Measurements from ENCODE around the gene BRAT1. TPM values are rescaled to one million over a fixed set of nuclear protein-coding genes. Genes with fewer than 3 reads are reported as not detected.
"Not testable (repeated sequence)": the region's sequence is repeated elsewhere in the genome, so short reads cannot be mapped to it uniquely, and the experiment has no call there.

BRAT1 gene
- total and polyA plus RNA-seq, 3 experiments from 2014 or later: 35.0 to 41.9 (median 38.8) TPM

DNA sequence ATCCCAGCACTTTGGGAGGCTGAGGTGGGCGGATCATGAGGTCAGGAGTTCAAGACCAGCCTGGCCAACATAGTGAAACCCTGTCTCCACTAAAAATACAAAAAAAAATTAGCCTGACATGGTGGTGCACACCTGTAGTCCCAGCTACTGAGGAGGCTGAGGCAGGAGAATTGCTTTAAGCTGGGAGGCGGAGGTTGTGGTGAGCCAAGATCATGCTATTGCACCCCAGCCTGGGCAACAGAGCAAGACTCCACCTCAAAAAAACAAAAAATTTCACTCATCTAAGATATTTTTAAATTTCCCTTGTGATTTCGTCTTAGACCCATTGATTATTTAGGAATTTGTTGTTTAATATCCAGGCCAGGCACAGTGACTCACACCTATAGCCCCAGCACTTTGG is 8.6 kb upstream of the BRAT1 start:
- H3K4me1 Mint-ChIP-seq: peaks cover 6 to 20% (median 18%) of the 10 kb centered on the region in 3 donors
- POLR2A ChIA-PET; H3K27ac Mint-ChIP-seq; H3K27me3 Mint-ChIP-seq; H3K4me3 Mint-ChIP-seq; H3K4me3 ChIP-seq (ENCODE audit: low read length); H3K4me1 ChIP-seq (ENCODE audit: insufficient read depth, low read length); H3K27me3 ChIP-seq (ENCODE audit: insufficient read depth, low read length, poor library complexity, severe bottlenecking); H3K36me3 ChIP-seq (ENCODE audit: insufficient read depth, low read length); H3K36me3 Mint-ChIP-seq; H3K9me3 Mint-ChIP-seq; H3K9me3 ChIP-seq (ENCODE audit: low read length); DNase-seq; H3K27ac ChIP-seq (ENCODE audit: low read depth, low read length): not testable (repeated sequence)
- CTCF ChIA-PET: interaction anchor here (1.2 kb wide), 1 partner anchor 157 kb away, joined by 3 read pairs; no protein-coding TSS in a partner anchor

DNA sequence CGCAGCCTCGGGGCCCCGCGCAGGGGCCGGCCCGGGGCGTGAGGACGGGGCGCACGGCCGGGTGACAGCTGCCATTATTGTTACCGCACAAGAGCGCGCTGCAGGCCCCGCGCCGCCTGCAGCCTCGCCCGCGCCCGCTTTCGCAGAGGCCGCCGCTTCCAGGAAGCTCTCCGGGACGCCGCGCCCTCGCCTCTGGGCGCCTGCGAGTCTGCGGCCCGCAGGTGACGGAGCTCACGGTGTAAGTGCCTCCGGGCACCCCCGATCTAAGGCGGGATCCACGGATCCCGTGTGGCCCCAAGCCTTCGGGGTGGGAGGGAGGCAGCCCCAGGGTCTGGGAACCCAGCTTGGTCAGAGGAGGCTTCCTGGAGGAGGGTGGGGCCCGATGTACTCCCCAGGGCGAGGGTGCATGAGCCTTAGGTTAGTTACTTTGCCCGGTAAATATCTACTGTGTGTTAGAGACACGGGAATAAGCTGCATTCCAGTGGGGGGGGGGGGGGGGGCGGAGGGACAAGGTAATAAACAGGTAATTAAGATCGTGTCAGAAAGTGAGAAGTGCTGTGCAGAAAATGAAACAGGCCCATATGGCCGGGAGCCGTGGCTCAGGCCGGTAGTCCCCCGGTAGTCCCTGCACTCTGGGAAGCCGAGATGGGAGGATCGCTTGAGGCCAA is 4.1 kb upstream of the BRAT1 start:
- ChIA-PET CTCF (interaction anchor here (0.6 to 2.0 kb wide), 4 partner anchors 9 to 157 kb away, joined by 3 to 8 read pairs (median 4); no protein-coding TSS in a partner anchor), POLR2A (no interaction called here)
- peaks cover 0 to 2% (median 0%) of the 10 kb centered on the region in 3 donors for H3K36me3 Mint-ChIP-seq
- Histone ChIP-seq H3K9me3 (ENCODE audit: low read length) (no peaks in the 10 kb centered on the region), H3K27ac (ENCODE audit: low read depth, low read length) (peak overlapping the region; percentile 47), H3K27me3 (ENCODE audit: insufficient read depth, low read length, poor library complexity, severe bottlenecking) (no peaks in the 10 kb centered on the region), H3K4me1 (ENCODE audit: insufficient read depth, low read length) (peaks cover 10% of the 10 kb centered on the region), H3K36me3 (ENCODE audit: insufficient read depth, low read length) (no peaks in the 10 kb centered on the region), H3K4me3 (ENCODE audit: low read length) (peak overlapping the region; percentile 53)
- H3K9me3 Mint-ChIP-seq: no peaks in the 10 kb centered on the region
- no peaks in the 10 kb centered on the region for H3K27me3 Mint-ChIP-seq
- H3K27ac Mint-ChIP-seq: peak overlapping the region in 1 of 8 donors; percentile 19
- peak overlapping the region; percentile 72 to 90 (median 78) for H3K4me3 Mint-ChIP-seq
- peaks cover 16 to 26% (median 25%) of the 10 kb centered on the region in 3 donors for H3K4me1 Mint-ChIP-seq
- DNase-seq: no peak

DNA sequence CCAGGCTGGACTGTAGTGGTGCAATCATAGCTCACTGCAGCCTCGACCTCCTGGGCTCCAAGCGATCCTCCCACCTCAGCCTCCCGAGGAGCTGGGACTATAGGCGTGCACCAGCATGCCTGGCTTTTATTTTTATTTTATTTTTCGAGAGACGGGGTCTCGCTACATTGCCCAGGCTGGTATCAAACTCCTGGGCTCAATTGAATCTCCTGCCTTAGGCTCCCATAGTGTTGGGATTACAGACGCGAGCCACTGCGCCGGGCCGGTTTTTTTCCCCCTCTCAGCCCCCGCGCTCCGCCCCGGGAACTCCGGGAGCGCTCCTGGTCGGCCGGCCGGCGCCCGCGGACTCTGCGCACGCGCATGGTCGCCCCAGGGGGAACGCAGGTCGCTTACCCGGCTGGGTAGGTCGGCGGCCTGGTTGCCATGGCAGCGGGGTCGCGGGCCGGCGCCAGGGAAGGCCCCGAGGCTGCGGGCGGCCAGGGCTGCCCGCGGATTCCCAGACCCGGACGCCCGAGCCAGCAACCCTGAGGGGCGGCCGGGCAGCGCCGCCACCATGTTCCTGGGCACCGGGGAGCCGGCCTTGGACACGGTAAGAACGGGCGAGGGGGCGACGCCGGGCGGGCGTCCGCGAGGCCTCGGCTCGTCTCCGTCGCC is 3.4 kb upstream of the BRAT1 start, which contains the start of gene IQCE:
Gene IQCE, plus strand, starts transcription at position 351 of the 654 bp plus-strand sequence. Its CDS starts 203 bp downstream, at position 554.
- Histone ChIP-seq H3K4me1 (ENCODE audit: insufficient read depth, low read length) (peaks cover 17% of the 10 kb centered on the region), H3K4me3 (ENCODE audit: low read length) (peak within 1 kb of the TSS; percentile 53), H3K36me3 (ENCODE audit: insufficient read depth, low read length) (no peaks in the 10 kb centered on the region), H3K9me3 (ENCODE audit: low read length) (no peaks in the 10 kb centered on the region), H3K27me3 (ENCODE audit: insufficient read depth, low read length, poor library complexity, severe bottlenecking) (no peaks in the 10 kb centered on the region), H3K27ac (ENCODE audit: low read depth, low read length) (peak within 1 kb of the TSS; percentile 47)
- ChIA-PET CTCF (interaction anchor here (0.6 to 2.0 kb wide), 5 partner anchors 9 to 156 kb away, joined by 3 to 8 read pairs (median 3); no protein-coding TSS in a partner anchor), POLR2A (no interaction called here)
- DNase-seq: peak; percentile 81 to 94 (median 86)
- Mint-ChIP-seq H3K27me3 (no peaks in the 10 kb centered on the region), H3K9me3 (no peaks in the 10 kb centered on the region), H3K4me1 (peaks cover 23 to 33% (median 31%) of the 10 kb centered on the region in 3 donors), H3K27ac (peak within 1 kb of the TSS in 5 of 8 donors; percentile 19 to 83 (median 70)), H3K4me3 (peak within 1 kb of the TSS; percentile 74 to 90 (median 80)), H3K36me3 (peaks cover 0 to 5% (median 0%) of the 10 kb centered on the region in 3 donors)

DNA sequence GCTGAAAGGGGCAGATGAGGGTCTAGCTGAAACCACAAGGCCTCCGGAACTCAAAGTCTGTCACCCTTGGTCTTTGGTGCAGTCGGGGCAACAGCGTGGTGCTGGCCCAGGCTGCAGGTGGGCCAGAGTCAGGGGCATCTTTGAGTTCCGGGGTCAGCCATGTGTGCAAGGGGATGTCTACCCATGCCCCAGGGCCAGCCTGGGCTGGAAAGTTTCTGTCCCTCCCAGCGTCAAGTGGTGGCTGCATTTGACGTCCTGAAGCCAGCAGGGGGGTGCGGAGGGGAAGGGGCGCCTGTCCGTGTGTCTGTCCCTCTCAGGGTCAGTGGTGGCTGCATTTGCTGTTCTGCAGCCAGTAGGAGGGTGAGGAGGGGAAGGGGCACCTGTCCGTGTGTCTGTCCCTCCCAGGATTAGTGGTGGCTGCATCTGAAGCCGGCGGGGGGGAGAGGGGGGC is 638 bp downstream of the BRAT1 start:
- Histone ChIP-seq H3K4me1 (ENCODE audit: insufficient read depth, low read length) (peaks cover 27% of the 10 kb centered on the region), H3K4me3 (ENCODE audit: low read length) (peak overlapping the region; percentile 78), H3K27me3 (ENCODE audit: insufficient read depth, low read length, poor library complexity, severe bottlenecking) (no peaks in the 10 kb centered on the region), H3K36me3 (ENCODE audit: insufficient read depth, low read length) (no peaks in the 10 kb centered on the region), H3K9me3 (ENCODE audit: low read length) (no peaks in the 10 kb centered on the region), H3K27ac (ENCODE audit: low read depth, low read length) (peak overlapping the region; percentile 90)
- Mint-ChIP-seq H3K4me3 (peak overlapping the region; percentile 83 to 96 (median 90)), H3K36me3 (peaks cover 0 to 19% (median 2%) of the 10 kb centered on the region in 3 donors), H3K9me3 (no peaks in the 10 kb centered on the region), H3K4me1 (peaks cover 33 to 52% (median 44%) of the 10 kb centered on the region in 3 donors), H3K27me3 (no peaks in the 10 kb centered on the region), H3K27ac (peak overlapping the region; percentile 50 to 91 (median 80))
- POLR2A ChIA-PET: no interaction called here
- DNase-seq: no peak
- CTCF ChIA-PET: interaction anchor here (1.1 kb wide), 1 partner anchor 8 kb away, joined by 3 read pairs; no protein-coding TSS in a partner anchor

DNA sequence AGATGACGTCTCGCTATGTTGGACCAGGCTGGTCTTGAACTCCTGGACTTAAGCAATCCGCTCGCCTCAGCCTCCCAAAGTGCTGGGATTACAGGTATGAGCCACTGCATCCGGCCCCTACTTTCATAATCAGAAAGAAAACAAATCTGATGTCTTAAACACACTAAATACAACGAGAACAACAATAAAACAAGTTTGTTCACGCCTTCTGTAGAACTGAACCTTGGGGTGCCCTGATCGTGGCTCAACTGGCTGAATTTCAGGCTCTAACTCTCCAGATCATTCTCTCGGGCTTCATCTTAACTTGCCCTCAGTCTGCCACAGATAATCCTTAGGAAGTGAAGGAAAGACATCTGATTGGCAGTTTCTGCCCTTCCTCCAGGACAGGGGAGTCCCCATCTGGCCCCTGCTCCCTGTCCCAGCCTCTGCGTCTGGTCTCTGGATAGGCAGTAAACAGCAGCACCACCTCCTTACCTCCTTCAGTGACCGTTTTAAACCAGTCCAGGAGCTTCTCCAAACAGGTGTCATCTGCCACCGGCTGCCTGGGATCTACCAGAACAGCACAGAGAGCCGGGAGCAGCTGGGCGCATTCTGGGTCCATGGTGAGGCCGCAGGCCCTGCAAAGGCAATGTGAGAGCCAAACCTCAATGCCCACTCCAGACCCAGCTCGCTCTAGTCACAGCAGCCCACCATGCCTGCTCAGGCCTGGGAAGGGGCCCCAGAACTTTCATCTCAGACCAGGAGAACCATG is 1.3 kb downstream of the BRAT1 start:
- no peaks in the 10 kb centered on the region for H3K36me3 ChIP-seq (ENCODE audit: insufficient read depth, low read length)
- peak overlapping the region; percentile 78 for H3K4me3 ChIP-seq (ENCODE audit: low read length)
- Mint-ChIP-seq H3K4me3 (peak overlapping the region; percentile 83 to 96 (median 90)), H3K27me3 (peaks cover 0 to 2% of the 10 kb centered on the region in 2 donors), H3K9me3 (no peaks in the 10 kb centered on the region), H3K27ac (peak overlapping the region; percentile 50 to 91 (median 84)), H3K36me3 (peaks cover 0 to 26% (median 6%) of the 10 kb centered on the region in 3 donors), H3K4me1 (peaks cover 38 to 57% (median 49%) of the 10 kb centered on the region in 3 donors)
- H3K27me3 ChIP-seq (ENCODE audit: insufficient read depth, low read length, poor library complexity, severe bottlenecking): no peaks in the 10 kb centered on the region
- ChIA-PET CTCF (interaction anchor here (0.6 to 1.1 kb wide), 3 partner anchors 8 to 117 kb away, joined by 3 to 4 read pairs (median 3); no protein-coding TSS in a partner anchor), POLR2A (interaction anchor here (0.7 kb wide), 1 partner anchor 41 kb away, joined by 3 read pairs; no protein-coding TSS in a partner anchor)
- peaks cover 31% of the 10 kb centered on the region for H3K4me1 ChIP-seq (ENCODE audit: insufficient read depth, low read length)
- DNase-seq: no peak
- H3K9me3 ChIP-seq (ENCODE audit: low read length): no peaks in the 10 kb centered on the region
- peak overlapping the region; percentile 90 for H3K27ac ChIP-seq (ENCODE audit: low read depth, low read length)

DNA sequence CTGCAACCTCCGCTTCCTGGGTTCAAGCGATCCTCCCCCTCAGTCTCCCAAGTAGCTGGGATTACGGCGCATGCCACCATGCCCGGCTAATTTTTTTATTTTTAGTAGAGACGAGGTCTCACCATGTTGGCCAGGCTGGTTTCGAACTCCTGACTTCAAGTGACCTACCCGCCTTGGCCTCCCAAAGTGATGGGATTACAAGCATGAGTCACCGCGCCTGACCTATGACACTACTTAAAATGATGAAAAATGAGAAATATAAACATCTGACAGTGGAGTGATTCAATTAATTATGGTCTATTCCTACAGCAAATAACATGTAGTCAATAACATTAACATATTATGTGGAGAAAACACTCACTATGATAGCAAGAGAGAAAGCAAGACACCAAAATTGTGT is 2.2 kb downstream of the BRAT1 start:
- no peak for DNase-seq
- Mint-ChIP-seq H3K4me1 (peaks cover 39 to 56% (median 45%) of the 10 kb centered on the region in 3 donors), H3K36me3 (peaks cover 0 to 29% (median 6%) of the 10 kb centered on the region in 3 donors), H3K27me3 (peaks cover 0 to 2% of the 10 kb centered on the region in 2 donors), H3K4me3 (peak overlapping the region in 5 of 7 donors; percentile 51 to 90 (median 86)), H3K9me3 (no peaks in the 10 kb centered on the region), H3K27ac (peak overlapping the region in 3 of 8 donors; percentile 29 to 84 (median 84))
- Histone ChIP-seq H3K4me1 (ENCODE audit: insufficient read depth, low read length) (peaks cover 26% of the 10 kb centered on the region), H3K9me3 (ENCODE audit: low read length) (no peaks in the 10 kb centered on the region), H3K27me3 (ENCODE audit: insufficient read depth, low read length, poor library complexity, severe bottlenecking) (no peaks in the 10 kb centered on the region), H3K4me3 (ENCODE audit: low read length) (no peak overlapping the region), H3K27ac (ENCODE audit: low read depth, low read length) (no peak overlapping the region), H3K36me3 (ENCODE audit: insufficient read depth, low read length) (peaks cover under 1% of the 10 kb centered on the region)
- CTCF ChIA-PET: interaction anchor here (0.6 to 2.3 kb wide), 2 partner anchors 43 to 156 kb away, joined by 3 to 7 read pairs; no protein-coding TSS in a partner anchor
- POLR2A ChIA-PET: interaction anchor here (0.7 kb wide), 2 partner anchors 41 to 1943 kb away, joined by 3 read pairs; no protein-coding TSS in a partner anchor

DNA sequence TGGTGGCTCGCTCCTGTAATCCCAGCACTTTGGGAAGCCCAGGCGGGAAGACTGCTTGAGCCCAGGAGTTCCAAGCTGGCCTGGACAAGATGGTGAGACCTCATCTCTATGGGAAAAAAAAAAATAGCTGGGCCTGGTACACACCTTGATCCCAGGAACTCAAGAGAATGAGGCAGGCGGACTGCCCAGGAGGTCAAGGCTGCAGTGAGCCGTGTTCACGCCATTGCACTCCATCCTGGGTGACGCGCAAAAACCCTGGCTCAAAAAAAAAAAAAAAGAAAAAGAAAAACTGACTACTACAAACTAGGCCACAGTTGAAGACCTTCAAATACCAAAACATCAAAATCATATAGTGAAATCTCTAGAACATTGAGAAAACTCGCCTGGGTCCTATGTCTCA is 3.9 kb downstream of the BRAT1 start:
- POLR2A ChIA-PET: interaction anchor here (0.8 kb wide), 1 partner anchor 159 kb away, joined by 3 read pairs; no protein-coding TSS in a partner anchor

More for the DNA sequence above, 3.9 kb downstream of the BRAT1 start:
- H3K4me3 ChIP-seq (ENCODE audit: low read length): no peak overlapping the region
- CTCF ChIA-PET: interaction anchor here (2.3 kb wide), 1 partner anchor 158 kb away, joined by 7 read pairs; no protein-coding TSS in a partner anchor
- Mint-ChIP-seq H3K36me3 (peaks cover 0 to 46% (median 6%) of the 10 kb centered on the region in 3 donors), H3K9me3 (no peaks in the 10 kb centered on the region), H3K4me1 (peaks cover 37 to 53% (median 39%) of the 10 kb centered on the region in 3 donors), H3K4me3 (no peak overlapping the region), H3K27ac (no peak overlapping the region), H3K27me3 (peaks cover 0 to 2% of the 10 kb centered on the region in 2 donors)
- no peaks in the 10 kb centered on the region for H3K9me3 ChIP-seq (ENCODE audit: low read length)
- DNase-seq: no peak
- peaks cover 25% of the 10 kb centered on the region for H3K4me1 ChIP-seq (ENCODE audit: insufficient read depth, low read length)
- H3K36me3 ChIP-seq (ENCODE audit: insufficient read depth, low read length): peaks cover 16% of the 10 kb centered on the region
- H3K27ac ChIP-seq (ENCODE audit: low read depth, low read length): no peak overlapping the region
- no peaks in the 10 kb centered on the region for H3K27me3 ChIP-seq (ENCODE audit: insufficient read depth, low read length, poor library complexity, severe bottlenecking)
